ENCODE measurements around the gene HRC. TPM values are rescaled to one million over a fixed set of nuclear protein-coding genes. Genes with fewer than 3 reads are reported as not detected.

HRC gene
- total RNA-seq, 1 experiment from 2014 or later, result 0.13 TPM

- in situ Hi-C loops (cut with HindIII; ENCODE audit: low pct_unique_long_range_greater_than_20kb, low sequenced_read_pairs), result no loop called here
- no peaks in the 10 kb centered on the region for H3K9me3 ChIP-seq (ENCODE audit: control insufficient read depth, insufficient read depth, low read depth, low read length)
- intact Hi-C loops (cut with micrococcal nuclease; ENCODE audit: unreplicated experiment), result no loop called here
- CTCF ChIA-PET, result interaction anchor here (0.8 kb wide), 1 partner anchor 65 kb away, joined by 7 read pairs; no protein-coding TSS in a partner anchor
- no peak for DNase-seq (ENCODE audit: low read depth, low spot score)
- TF ChIP-seq POLR2AphosphoS5 (IDR thresholded peaks at IDR 0.05; ENCODE audit: low read depth, low read length), result no peak
- no peak for TF ChIP-seq SIN3A (IDR thresholded peaks at IDR 0.05; ENCODE audit: borderline replicate concordance, insufficient read depth, low read depth, low read length)
- TF ChIP-seq TCF7L2 (IDR thresholded peaks at IDR 0.05; ENCODE audit: low read depth, low read length), result no peak
- TF ChIP-seq, protein P1, sequence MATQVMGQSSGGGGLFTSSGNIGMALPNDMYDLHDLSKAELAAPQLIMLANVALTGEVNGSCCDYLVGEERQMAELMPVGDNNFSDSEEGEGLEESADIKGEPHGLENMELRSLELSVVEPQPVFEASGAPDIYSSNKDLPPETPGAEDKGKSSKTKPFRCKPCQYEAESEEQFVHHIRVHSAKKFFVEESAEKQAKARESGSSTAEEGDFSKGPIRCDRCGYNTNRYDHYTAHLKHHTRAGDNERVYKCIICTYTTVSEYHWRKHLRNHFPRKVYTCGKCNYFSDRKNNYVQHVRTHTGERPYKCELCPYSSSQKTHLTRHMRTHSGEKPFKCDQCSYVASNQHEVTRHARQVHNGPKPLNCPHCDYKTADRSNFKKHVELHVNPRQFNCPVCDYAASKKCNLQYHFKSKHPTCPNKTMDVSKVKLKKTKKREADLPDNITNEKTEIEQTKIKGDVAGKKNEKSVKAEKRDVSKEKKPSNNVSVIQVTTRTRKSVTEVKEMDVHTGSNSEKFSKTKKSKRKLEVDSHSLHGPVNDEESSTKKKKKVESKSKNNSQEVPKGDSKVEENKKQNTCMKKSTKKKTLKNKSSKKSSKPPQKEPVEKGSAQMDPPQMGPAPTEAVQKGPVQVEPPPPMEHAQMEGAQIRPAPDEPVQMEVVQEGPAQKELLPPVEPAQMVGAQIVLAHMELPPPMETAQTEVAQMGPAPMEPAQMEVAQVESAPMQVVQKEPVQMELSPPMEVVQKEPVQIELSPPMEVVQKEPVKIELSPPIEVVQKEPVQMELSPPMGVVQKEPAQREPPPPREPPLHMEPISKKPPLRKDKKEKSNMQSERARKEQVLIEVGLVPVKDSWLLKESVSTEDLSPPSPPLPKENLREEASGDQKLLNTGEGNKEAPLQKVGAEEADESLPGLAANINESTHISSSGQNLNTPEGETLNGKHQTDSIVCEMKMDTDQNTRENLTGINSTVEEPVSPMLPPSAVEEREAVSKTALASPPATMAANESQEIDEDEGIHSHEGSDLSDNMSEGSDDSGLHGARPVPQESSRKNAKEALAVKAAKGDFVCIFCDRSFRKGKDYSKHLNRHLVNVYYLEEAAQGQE (IDR thresholded peaks at IDR 0.05; ENCODE audit: insufficient read depth in 1 of 2, low read depth in 2 of 2, low read length in 1 of 2), result no peak
- TF ChIP-seq, protein P2, sequence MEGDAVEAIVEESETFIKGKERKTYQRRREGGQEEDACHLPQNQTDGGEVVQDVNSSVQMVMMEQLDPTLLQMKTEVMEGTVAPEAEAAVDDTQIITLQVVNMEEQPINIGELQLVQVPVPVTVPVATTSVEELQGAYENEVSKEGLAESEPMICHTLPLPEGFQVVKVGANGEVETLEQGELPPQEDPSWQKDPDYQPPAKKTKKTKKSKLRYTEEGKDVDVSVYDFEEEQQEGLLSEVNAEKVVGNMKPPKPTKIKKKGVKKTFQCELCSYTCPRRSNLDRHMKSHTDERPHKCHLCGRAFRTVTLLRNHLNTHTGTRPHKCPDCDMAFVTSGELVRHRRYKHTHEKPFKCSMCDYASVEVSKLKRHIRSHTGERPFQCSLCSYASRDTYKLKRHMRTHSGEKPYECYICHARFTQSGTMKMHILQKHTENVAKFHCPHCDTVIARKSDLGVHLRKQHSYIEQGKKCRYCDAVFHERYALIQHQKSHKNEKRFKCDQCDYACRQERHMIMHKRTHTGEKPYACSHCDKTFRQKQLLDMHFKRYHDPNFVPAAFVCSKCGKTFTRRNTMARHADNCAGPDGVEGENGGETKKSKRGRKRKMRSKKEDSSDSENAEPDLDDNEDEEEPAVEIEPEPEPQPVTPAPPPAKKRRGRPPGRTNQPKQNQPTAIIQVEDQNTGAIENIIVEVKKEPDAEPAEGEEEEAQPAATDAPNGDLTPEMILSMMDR (IDR thresholded peaks at IDR 0.05), result no peak
- H3K36me3 ChIP-seq (ENCODE audit: control insufficient read depth, insufficient read depth, low read length), result no peaks in the 10 kb centered on the region
- POLR2A ChIA-PET, result no interaction called here
- H3K27ac ChIP-seq (ENCODE audit: low read length), result no peak overlapping the region
- BruUV-seq (replicated peaks), result no TSS peak
- no peaks in the 10 kb centered on the region for H3K27me3 ChIP-seq (ENCODE audit: control insufficient read depth, insufficient read depth, low read length)
- ATAC-seq, result no peak
- H3K4me3 ChIP-seq (ENCODE audit: low read depth in 2 of 2, low read length in 2 of 2), result no peak overlapping the region
- no peaks in the 10 kb centered on the region for H3K4me1 ChIP-seq (ENCODE audit: control insufficient read depth, insufficient read depth, low read length)
These were observed 21.4 kb downstream of the HRC start for GRCh38 chr19:49133621-49134454.

- TF ChIP-seq, protein P2 (IDR thresholded peaks at IDR 0.05), result no peak
- Histone ChIP-seq H3K4me1 (ENCODE audit: control insufficient read depth, insufficient read depth, low read length) (0 out of 2 replicates have a peak, but pooled peaks cover 3% of the 10 kb centered on the region), H3K27me3 (ENCODE audit: control insufficient read depth, insufficient read depth, low read length) (no peaks in the 10 kb centered on the region), H3K4me3 (ENCODE audit: low read depth in 2 of 2, low read length in 2 of 2) (no peak overlapping the region), H3K9me3 (ENCODE audit: control insufficient read depth, insufficient read depth, low read depth, low read length) (no peaks in the 10 kb centered on the region), H3K27ac (ENCODE audit: low read length) (no peak overlapping the region), H3K36me3 (ENCODE audit: control insufficient read depth, insufficient read depth, low read length) (no peaks in the 10 kb centered on the region)
- BruUV-seq (replicated peaks), result no TSS peak
- DNase-seq (ENCODE audit: low read depth, low spot score) (no peak), ATAC-seq (no peak)
- CTCF ChIA-PET, result interaction anchor here (0.8 kb wide), 1 partner anchor 66 kb away, joined by 7 read pairs; no protein-coding TSS in a partner anchor
- in situ Hi-C loops (cut with HindIII; ENCODE audit: low pct_unique_long_range_greater_than_20kb, low sequenced_read_pairs) (no loop called here), intact Hi-C loops (cut with micrococcal nuclease; ENCODE audit: unreplicated experiment) (no loop called here)
- POLR2A ChIA-PET, result no interaction called here
These were observed 22.1 kb downstream of the HRC start for GRCh38 chr19:49132974-49133609.
